ENCODE data around the gene KPNA5. TPM values are rescaled to one million over a fixed set of nuclear protein-coding genes. Genes with fewer than 3 reads are reported as not detected.

Gene KPNA5
- total and polyA plus RNA-seq, 2 of the 13 experiments (the other 11 are each of a cell fraction or from before 2014, with no cell fraction given): 5.3 to 13.0 TPM

- H3K4me3 ChIP-seq (replicated peaks in 1 of 3; ENCODE audit: insufficient read depth in 1 of 3, low read depth in 2 of 3, low read length in 3 of 3): no peak overlapping the region
- no peak overlapping the region for H2AFZ ChIP-seq (ENCODE audit: low read length)
- TF ChIP-seq TAF1 (CRISPR knock-in tag; IDR thresholded peaks at IDR 0.05): no peak
- TF ChIP-seq ZBTB10 (CRISPR knock-in tag; IDR thresholded peaks at IDR 0.05; ENCODE audit: borderline replicate concordance): no peak
- TF ChIP-seq NR0B2 (CRISPR knock-in tag; IDR thresholded peaks at IDR 0.05): no peak
- no peak for TF ChIP-seq CBX1 (IDR thresholded peaks at IDR 0.05; ENCODE audit: low read depth)
- no peak for TF ChIP-seq HDAC6 (IDR thresholded peaks at IDR 0.05; ENCODE audit: low read depth, low read length)
- TF ChIP-seq ZNF709 (CRISPR knock-in tag; IDR thresholded peaks at IDR 0.05): no peak
- TF ChIP-seq MEF2D (CRISPR knock-in tag; IDR thresholded peaks at IDR 0.05): no peak
- no peaks in the 10 kb centered on the region for H3K9me3 ChIP-seq (ENCODE audit: low read length)
- H4K20me1 ChIP-seq (ENCODE audit: insufficient read depth, low read length): no peaks in the 10 kb centered on the region
- WGBS (ENCODE audit: low lambda C conversion rate): 100% methylated on average over 1 of the region's 1 CpG
- no peak for FAIRE-seq
- no TSS peak for BruUV-seq (replicated peaks)
- no peaks in the 10 kb centered on the region for H3K27me3 ChIP-seq (ENCODE audit: control insufficient read depth in 1 of 2, insufficient read depth in 2 of 2, low read length in 2 of 2)
- DNase-seq (ENCODE audit: low spot score): no peak
- no peak overlapping the region for H3K9ac ChIP-seq (ENCODE audit: insufficient read depth, low read depth, low read length)
- peaks cover 52% of the 10 kb centered on the region for H3K4me1 ChIP-seq (ENCODE audit: insufficient read depth, low read length)
- no peak overlapping the region for H3K27ac ChIP-seq (ENCODE audit: extremely low read length, insufficient read depth, low read length)
- no peak overlapping the region for H3K4me2 ChIP-seq (ENCODE audit: low read depth, low read length)
- H3K36me3 ChIP-seq (replicated peaks in 1 of 2; ENCODE audit: control insufficient read depth in 1 of 2, insufficient read depth in 2 of 2, low read length in 2 of 2): peaks cover 0 to 22% of the 10 kb centered on the region in 2 experiments
- in situ Hi-C loops (cut with HindIII; ENCODE audit: extremely low pct_ligation_motif_present, low pct_unique_long_range_greater_than_20kb) (loop anchor here (25.0 kb wide), 1 partner anchor 375 kb away; the partner anchor contains the start of gene TSPYL1), intact Hi-C loops (cut with micrococcal nuclease; ENCODE audit: unreplicated experiment) (loop anchor here (1.0 kb wide), 1 partner anchor 46 kb away; the partner anchor contains the start of gene RSPH4A)
- POLR2A ChIA-PET: no interaction called here
- no peak for ATAC-seq
- CTCF ChIA-PET (ENCODE audit: low intra/inter-chr PET ratio, low total read pairs): no interaction called here
- peaks cover 63% of the 10 kb centered on the region for H3K79me2 ChIP-seq (ENCODE audit: insufficient read depth, low read length)
These were observed 18.8 kb upstream of the KPNA5 start for GRCh38 chr6:116662202-116662601.
